Natural killer cell treated with Interleukin-12 subunit alpha and Interleukin-12 subunit beta and Interleukin-15 and Interleukin-18, amount 100 ng/mL, for 72 hours (primary cell): ENCODE results near the gene AZI2. TPM values are rescaled to one million over a fixed set of nuclear protein-coding genes. Genes with fewer than 3 reads are reported as not detected.

Source experiments
- ATAC-seq, 2 donors: fragments of 150-1000 bp; cut with Tn5 transposase in 1 of 2; sonication (Bioruptor Pico), chemical (Tn5 transposase) in 1 of 2; 2 replicates each; pipeline ENCODE4 v1.10.0; 2021
- DNase-seq: peaks from one replicate; pipeline ENCODE4 v3.0.0; 2022; ENCODE audit warnings: low spot score
- H3K27ac Mint-ChIP-seq, 2 donors: 1 replicate in 1 of 2; 2 replicates in 1 of 2; pipeline ENCODE4 v1.8.0; 2022; ENCODE audit warnings: mixed read lengths in 2 of 2, mild to moderate bottlenecking in 1 of 2, moderate library complexity in 1 of 2
- H3K27me3 Mint-ChIP-seq, 2 donors: 1 replicate in 1 of 2; 2 replicates in 1 of 2; pipeline ENCODE4 v1.8.0; 2022; ENCODE audit warnings: mixed read lengths in 2 of 2
- H3K36me3 Mint-ChIP-seq: one replicate; pipeline ENCODE4 v1.8.0; 2022; ENCODE audit warnings: mixed read lengths
- H3K4me1 Mint-ChIP-seq, 2 donors: 1 replicate in 1 of 2; 2 replicates in 1 of 2; pipeline ENCODE4 v1.8.0; 2022; ENCODE audit warnings: low read depth in 2 of 2, mixed read lengths in 2 of 2, mild to moderate bottlenecking in 1 of 2
- H3K4me3 Mint-ChIP-seq: one replicate; pipeline ENCODE4 v1.8.0; 2022; ENCODE audit warnings: mixed read lengths
- H3K9me3 Mint-ChIP-seq: 2 replicates; pipeline ENCODE4 v1.8.0; 2022; ENCODE audit warnings: mixed read lengths
- total RNA-seq, 2 donors: library from RNA; stranded (reverse); gene quantifications; one replicate each; pipeline ENCODE4 v1.2.3, GENCODE V29; 2022

Gene AZI2
- total RNA-seq, 2 donors from 2014 or later, result 50.1 to 71.3 TPM

DNA sequence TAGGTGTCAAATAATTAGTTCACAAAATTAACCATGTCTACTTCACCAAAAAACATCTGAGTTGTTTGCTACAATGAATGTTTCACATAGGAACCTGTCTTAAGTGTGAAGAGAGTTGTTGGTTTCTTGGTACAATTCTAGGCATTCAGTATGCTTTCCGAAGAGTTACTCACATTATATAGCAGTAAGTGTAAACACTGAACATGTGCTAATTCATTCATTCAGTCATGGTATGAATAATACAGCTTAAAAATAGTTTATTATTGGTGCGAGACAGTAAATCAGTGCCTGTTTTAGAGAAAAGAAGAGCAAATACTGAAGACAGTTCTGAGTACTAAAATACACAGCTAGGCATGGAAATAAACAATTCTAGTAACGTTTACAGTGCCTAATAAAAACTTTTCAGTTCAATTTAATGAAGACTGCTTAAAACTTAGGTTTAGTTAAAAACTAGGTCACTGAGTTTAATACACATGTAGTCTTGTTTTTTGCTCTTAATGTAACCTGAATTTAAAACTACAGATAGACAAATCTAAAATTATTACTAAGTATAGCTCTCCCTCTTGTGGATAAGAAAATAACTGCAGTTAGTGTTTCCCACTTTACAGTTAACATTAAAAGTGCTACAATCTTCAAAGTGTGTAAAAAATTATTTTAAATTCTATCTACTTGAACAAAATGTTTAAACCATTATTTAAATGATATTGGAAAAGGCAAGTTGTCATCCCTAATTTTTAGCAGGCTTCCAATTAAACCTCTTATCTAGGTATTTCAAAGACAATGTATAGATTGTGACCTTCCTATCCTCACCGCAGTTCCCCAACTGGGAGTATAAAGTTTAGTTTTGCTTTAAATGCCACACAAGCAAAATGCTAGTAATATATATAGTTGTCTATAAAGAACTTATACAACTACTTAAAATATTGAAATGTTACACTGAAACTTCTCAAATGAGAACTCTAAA is 20.2 kb downstream of the AZI2 start:
- peaks cover 14% of the 10 kb centered on the region for H3K36me3 Mint-ChIP-seq
- no peaks in the 10 kb centered on the region for H3K9me3 Mint-ChIP-seq
- no peaks in the 10 kb centered on the region for H3K27me3 Mint-ChIP-seq
- no peak for DNase-seq
- peak overlapping the region; percentile 86 to 88 for H3K27ac Mint-ChIP-seq
- peak; percentile 30 to 64 for ATAC-seq
- peaks cover 19 to 53% of the 10 kb centered on the region in 2 donors for H3K4me1 Mint-ChIP-seq
- peak overlapping the region; percentile 51 for H3K4me3 Mint-ChIP-seq

DNA sequence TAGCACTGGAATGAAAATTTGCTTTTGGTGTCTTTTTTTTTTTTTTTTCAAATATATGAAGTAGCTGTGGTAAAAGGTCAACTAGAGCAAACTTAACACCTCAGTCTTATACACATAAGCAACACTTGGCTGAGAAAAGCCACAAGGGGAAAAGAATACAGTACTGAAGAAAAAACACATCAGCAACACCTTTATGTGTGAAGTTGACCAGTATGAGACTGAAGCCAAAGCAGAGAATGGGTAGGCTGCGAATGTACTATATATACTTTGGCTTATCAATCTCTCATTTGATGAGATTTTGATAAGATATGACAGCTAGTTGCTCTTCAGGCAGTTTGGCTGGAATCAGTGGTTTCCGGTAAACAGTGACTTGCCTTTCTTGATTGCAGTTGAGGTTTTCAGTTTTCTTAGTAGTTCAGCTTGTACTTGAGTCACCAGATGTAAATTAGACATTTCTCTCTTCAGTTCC is 22.1 kb downstream of the AZI2 start:
- H3K36me3 Mint-ChIP-seq, result peaks cover 16% of the 10 kb centered on the region
- H3K9me3 Mint-ChIP-seq, result no peaks in the 10 kb centered on the region
- peak overlapping the region; percentile 63 for H3K4me3 Mint-ChIP-seq
- peaks cover 22 to 56% of the 10 kb centered on the region in 2 donors for H3K4me1 Mint-ChIP-seq
- peak overlapping the region; percentile 86 to 88 for H3K27ac Mint-ChIP-seq
- H3K27me3 Mint-ChIP-seq, result no peaks in the 10 kb centered on the region
- DNase-seq (peak; percentile 77), ATAC-seq (peak; percentile 97)

DNA sequence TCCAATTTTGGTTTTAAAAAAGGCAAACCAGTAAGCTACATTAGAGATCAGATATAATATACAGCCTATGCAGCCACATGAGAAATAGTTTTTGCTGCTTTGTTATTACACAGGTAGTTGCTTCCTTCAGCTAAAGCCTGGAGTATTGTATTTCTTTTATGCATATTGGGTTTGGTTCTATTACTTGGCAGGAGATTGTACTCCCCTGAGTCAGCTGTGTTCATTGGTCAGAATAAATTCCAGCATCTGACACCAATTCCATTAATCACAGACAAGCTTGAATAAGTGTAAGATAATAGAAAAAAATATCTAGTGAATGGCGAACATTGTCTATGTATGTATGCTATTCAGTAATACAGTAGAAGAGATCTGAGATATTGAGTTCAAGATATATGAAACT is 26.2 kb downstream of the AZI2 start:
- Mint-ChIP-seq H3K4me3 (no peak overlapping the region), H3K4me1 (peaks cover 40 to 58% of the 10 kb centered on the region in 2 donors), H3K36me3 (peaks cover 38% of the 10 kb centered on the region), H3K27ac (peak overlapping the region in 1 of 2 donors; percentile 93), H3K9me3 (no peaks in the 10 kb centered on the region), H3K27me3 (no peaks in the 10 kb centered on the region)
- no peak for ATAC-seq
- DNase-seq, result no peak

DNA sequence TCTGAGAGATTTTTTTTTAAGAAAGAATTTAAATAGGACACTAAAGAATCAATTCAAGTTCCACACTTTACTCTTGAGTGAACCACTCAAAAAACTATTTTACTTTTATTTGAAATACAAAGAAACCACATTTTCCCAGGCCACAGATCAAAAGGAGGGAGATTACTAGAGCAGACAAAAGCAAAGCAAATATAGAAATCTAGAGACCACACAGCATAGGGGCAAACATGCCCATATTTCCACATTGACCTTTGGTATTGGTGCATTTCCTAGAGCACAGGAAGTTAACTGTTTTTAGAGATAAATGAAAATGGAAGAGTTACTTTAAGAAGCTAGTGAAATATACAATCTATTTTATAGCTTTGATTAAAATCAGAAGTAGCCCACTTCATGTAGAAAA is 27.6 kb downstream of the AZI2 start:
- H3K36me3 Mint-ChIP-seq, result peaks cover 38% of the 10 kb centered on the region
- ATAC-seq, result no peak
- peaks cover 42 to 50% of the 10 kb centered on the region in 2 donors for H3K4me1 Mint-ChIP-seq
- DNase-seq, result no peak
- H3K4me3 Mint-ChIP-seq, result peak overlapping the region; percentile 41
- peak overlapping the region; percentile 87 to 93 for H3K27ac Mint-ChIP-seq
- H3K9me3 Mint-ChIP-seq, result no peaks in the 10 kb centered on the region
- H3K27me3 Mint-ChIP-seq, result no peaks in the 10 kb centered on the region

DNA sequence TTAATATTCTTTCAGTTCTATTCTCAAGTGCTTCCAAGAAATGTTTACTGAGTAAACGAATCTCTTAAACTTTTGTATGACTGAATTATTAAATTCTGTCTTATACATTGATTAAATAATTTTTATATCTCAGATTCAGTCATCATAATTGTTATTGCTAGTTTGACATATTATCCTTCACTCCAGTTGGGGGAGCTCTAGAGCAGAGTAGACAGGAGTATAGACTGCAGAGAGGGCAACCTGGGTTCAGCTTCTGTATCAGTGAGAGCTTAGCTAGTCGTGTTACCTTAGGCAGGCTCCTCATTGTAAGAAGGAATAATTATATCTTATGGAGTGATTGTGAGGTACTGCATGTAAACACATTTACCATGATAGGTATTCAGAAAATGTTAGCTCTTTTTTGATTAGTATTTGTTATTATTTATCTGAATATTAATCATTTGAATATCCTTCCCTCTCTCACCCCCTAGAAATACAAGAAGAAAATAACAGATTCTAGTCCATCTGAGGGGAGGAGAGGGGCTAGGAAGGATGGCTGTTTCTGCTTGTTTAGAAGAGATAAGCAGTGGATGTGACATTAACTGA is 31.1 kb downstream of the AZI2 start:
- H3K36me3 Mint-ChIP-seq, result peaks cover 24% of the 10 kb centered on the region
- no peaks in the 10 kb centered on the region for H3K9me3 Mint-ChIP-seq
- no peaks in the 10 kb centered on the region for H3K27me3 Mint-ChIP-seq
- no peak overlapping the region for H3K4me3 Mint-ChIP-seq
- peak overlapping the region; percentile 32 to 57 for H3K27ac Mint-ChIP-seq
- peaks cover 42 to 50% of the 10 kb centered on the region in 2 donors for H3K4me1 Mint-ChIP-seq
- DNase-seq (peak; percentile 64), ATAC-seq (peak; percentile 88 to 92)

DNA sequence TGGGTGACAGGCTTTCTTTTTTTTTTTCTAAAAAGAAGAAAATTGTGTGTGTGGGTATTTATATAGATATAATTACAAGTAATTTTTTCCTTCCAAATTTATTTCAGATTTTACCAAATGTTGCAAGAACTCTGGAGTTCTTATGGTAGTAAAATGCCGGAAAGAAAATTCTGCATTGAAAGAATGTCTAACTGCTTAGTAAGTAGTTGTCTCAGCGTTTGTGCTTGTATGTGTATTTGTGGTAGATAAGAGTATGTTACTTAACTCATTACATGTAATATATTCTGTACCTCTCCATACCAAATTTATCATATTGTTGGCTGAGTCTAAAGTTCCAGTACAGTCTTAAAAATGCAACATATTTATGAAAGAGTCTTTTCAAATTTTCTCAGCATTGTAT is 32.4 kb downstream of the AZI2 start:
- no peak for DNase-seq
- no peak for ATAC-seq
- peaks cover 37 to 44% of the 10 kb centered on the region in 2 donors for H3K4me1 Mint-ChIP-seq
- H3K27me3 Mint-ChIP-seq, result no peaks in the 10 kb centered on the region
- no peaks in the 10 kb centered on the region for H3K9me3 Mint-ChIP-seq
- H3K4me3 Mint-ChIP-seq, result peak overlapping the region; percentile 65
- H3K27ac Mint-ChIP-seq, result peak overlapping the region; percentile 66 to 68
- H3K36me3 Mint-ChIP-seq, result peaks cover 19% of the 10 kb centered on the region

DNA sequence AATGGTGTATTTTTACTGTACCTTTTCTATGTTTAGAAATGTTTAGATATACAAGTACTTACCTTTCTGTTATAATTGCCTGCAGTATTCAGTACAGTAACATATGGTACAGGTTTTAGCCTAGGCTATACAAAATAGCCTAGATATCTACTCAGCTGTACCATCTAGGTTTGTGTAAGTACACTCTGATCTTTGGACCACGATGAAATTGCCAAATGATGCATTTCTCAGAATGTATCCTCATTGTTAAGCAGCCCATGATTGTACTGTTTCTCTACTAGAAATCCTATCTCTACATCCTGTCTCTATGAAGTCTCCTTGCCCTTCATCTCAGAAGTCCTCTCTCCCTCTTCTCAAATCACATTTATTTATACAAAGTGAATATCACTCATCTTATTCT is 32.9 kb downstream of the AZI2 start:
- peaks cover 14% of the 10 kb centered on the region for H3K36me3 Mint-ChIP-seq
- DNase-seq (no peak), ATAC-seq (peak; percentile 57 to 76)
- H3K4me1 Mint-ChIP-seq, result peaks cover 36 to 39% of the 10 kb centered on the region in 2 donors
- H3K27me3 Mint-ChIP-seq, result no peaks in the 10 kb centered on the region
- peak overlapping the region; percentile 65 for H3K4me3 Mint-ChIP-seq
- peak overlapping the region; percentile 66 to 68 for H3K27ac Mint-ChIP-seq
- H3K9me3 Mint-ChIP-seq, result no peaks in the 10 kb centered on the region

DNA sequence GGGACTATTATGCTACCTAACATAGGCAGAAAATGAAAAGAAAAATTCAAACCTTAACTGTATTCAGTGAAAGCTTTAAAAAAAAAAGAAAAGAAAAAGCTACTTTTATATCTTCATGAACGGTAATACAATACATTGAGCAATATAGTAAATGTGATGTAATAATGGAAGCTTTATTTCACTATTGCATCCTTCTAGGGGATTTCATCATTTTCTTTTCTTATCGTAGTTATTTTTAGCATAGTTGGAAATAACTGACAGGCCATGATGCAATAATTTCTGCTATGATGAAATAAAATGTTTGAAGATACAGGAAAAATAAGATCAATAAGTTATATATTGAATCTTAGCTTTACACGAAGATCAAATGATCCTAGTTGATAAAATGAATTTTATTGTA is 40.4 kb downstream of the AZI2 start:
- DNase-seq, result no peak
- ATAC-seq, result peak in 1 of 2 donors; percentile 83
- Mint-ChIP-seq H3K4me1 (peaks cover 37 to 47% of the 10 kb centered on the region in 2 donors), H3K27me3 (no peaks in the 10 kb centered on the region), H3K27ac (peak overlapping the region; percentile 97 to 98), H3K36me3 (peaks cover 29% of the 10 kb centered on the region), H3K9me3 (no peaks in the 10 kb centered on the region), H3K4me3 (peak overlapping the region; percentile 76)

DNA sequence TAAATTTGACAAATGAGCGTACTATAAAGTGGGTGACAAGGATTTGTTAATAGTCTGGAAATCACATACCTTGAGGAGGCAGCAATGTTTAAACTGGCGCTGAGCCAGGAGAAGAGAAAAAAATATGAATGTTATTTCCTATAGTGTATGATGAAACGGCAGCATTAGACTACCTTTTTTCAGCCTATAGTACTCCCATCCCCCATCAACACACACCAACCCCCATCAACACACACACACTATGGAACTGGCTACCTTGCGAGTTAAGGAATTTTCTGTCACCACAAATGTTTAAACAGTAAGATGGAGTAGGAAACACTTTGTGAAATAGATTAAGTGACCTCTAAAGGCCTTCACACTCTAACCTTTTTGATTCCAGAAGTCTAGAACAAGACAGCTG is 46.9 kb downstream of the AZI2 start:
- peaks cover 10% of the 10 kb centered on the region for H3K36me3 Mint-ChIP-seq
- peak overlapping the region; percentile 63 for H3K4me3 Mint-ChIP-seq
- no peaks in the 10 kb centered on the region for H3K27me3 Mint-ChIP-seq
- no peak for ATAC-seq
- DNase-seq, result no peak
- H3K27ac Mint-ChIP-seq, result peak overlapping the region; percentile 67 to 99
- H3K4me1 Mint-ChIP-seq, result peaks cover 44 to 51% of the 10 kb centered on the region in 2 donors
- no peaks in the 10 kb centered on the region for H3K9me3 Mint-ChIP-seq

DNA sequence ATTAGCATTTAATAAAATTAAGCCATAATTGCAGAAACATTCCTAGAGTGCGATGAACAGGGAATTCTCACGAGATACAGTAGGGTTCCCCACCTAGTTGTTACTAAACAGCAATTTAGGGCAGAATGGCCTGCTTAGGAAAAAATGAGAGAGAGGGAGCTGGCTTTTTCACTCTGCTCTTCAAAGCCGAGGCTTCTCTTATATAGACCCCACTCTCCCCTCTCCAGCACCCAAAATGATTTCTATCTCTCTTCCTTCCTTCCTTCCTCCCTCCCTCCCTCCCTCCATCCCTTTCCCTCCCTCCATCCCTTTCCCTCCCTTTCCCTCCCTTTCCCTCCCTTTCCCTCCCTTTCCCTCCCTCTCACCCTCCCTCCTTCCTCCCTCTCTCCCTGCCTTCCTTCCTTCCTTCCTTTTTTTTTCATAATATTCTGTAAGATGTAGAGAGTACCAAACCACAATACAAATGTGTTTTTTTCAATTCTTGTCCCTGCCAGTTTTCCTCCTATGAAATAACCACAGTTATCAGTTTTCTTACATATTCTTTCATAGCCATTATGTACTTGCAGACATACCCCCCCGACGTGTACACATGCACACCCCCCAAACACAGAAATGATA is 48.2 kb downstream of the AZI2 start:
- peaks cover 38 to 51% of the 10 kb centered on the region in 2 donors for H3K4me1 Mint-ChIP-seq
- H3K4me3 Mint-ChIP-seq, result peak overlapping the region; percentile 69
- peak overlapping the region; percentile 67 to 99 for H3K27ac Mint-ChIP-seq

DNA sequence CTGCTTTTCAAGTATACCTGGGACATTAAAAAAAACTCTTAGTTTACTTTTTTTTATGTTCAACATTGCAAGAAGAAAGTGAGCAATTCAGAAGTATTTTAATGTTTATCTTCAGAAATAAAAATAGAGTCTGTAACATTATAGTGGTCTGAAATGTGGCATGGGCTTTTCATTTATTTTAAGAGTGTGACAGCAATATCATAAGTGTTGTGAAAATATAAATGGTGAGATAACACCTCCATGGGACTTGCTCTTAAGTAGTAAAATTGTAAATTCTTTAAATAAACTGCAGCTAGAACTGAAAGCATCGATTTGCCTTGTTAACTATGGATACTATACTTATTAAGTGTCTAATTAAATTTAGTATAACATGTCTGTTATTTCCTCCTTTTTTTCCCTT is 48.9 kb downstream of the AZI2 start:
- no peak for DNase-seq
- H3K27ac Mint-ChIP-seq, result peak overlapping the region; percentile 67 to 99
- peaks cover 37 to 53% of the 10 kb centered on the region in 2 donors for H3K4me1 Mint-ChIP-seq
- no peaks in the 10 kb centered on the region for H3K9me3 Mint-ChIP-seq
- H3K36me3 Mint-ChIP-seq, result no peaks in the 10 kb centered on the region
- H3K4me3 Mint-ChIP-seq, result peak overlapping the region; percentile 69
- H3K27me3 Mint-ChIP-seq, result no peaks in the 10 kb centered on the region
- no peak for ATAC-seq

More for the DNA sequence above, 48.2 kb downstream of the AZI2 start:
- ATAC-seq (no peak), DNase-seq (no peak)
- no peaks in the 10 kb centered on the region for H3K9me3 Mint-ChIP-seq
- H3K36me3 Mint-ChIP-seq, result peaks cover 5% of the 10 kb centered on the region
- H3K27me3 Mint-ChIP-seq, result no peaks in the 10 kb centered on the region

DNA sequence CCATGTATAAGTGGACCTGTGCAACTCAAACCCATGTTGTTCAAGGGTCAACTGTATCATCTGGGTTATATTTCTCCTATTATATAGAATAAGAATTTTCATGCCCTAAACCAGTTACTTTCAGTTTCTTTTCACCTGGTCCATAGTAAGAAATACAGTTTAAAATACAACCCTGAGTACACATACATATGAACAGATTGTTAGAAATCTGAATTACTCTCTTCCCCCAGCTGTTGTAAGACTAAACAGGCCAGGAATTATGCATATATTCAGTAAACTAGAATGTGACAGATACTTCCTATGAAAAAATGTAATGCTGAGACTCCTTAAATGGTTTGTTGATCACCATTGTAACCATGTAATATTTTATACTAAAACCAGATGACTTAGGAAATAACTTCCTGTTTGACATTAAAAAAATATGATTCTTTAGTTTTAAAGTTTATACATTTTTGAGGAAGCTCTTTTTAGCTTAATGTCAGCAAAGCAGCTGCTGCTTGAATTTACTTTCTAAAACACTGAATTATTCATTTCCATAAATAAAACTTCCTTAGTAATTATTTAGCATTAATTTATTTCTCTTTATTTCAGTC is 52.6 kb downstream of the AZI2 start:
- peaks cover 45 to 67% of the 10 kb centered on the region in 2 donors for H3K4me1 Mint-ChIP-seq
- peak overlapping the region; percentile 80 to 95 for H3K27ac Mint-ChIP-seq
- ATAC-seq, result peak in 1 of 2 donors; percentile 72
- H3K36me3 Mint-ChIP-seq, result peaks cover 6% of the 10 kb centered on the region
- DNase-seq, result no peak
- H3K4me3 Mint-ChIP-seq, result peak overlapping the region; percentile 86
- H3K27me3 Mint-ChIP-seq, result no peaks in the 10 kb centered on the region
- no peaks in the 10 kb centered on the region for H3K9me3 Mint-ChIP-seq

DNA sequence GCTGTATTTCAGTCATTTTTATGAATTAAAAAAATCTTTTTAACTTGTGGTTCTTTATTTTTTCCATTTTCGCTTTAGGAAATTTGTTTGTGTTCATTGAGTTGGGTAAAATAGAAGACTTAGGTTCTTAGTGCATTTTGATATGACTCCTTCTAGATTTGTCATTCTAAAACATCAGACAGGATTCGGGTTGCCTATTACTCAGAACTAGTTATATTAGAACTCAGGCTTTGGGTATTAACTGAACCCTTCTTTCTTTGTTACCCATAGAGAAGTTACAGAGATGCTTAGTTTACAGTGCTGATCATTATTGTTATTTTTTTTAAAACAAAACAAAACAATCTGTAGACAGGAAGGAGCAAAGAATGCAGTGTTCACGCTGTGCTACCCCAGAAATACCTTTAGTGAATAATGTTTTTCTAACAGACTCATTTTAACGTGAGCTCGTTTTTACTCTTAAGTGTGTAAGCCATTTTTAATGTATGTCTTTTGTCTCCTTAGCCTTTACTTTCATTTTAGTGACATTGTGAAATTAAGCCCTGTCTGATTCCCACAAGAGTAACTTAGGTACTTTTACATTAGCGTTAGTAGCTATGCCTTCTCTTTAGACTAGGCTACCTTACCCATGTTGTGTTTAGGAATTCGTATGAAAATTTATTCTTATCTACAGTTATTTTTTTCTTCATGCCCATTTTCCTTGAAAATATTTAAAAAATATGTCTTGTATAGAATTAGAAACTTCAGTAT is 53.8 kb downstream of the AZI2 start:
- H3K36me3 Mint-ChIP-seq, result peaks cover 6% of the 10 kb centered on the region
- DNase-seq (no peak), ATAC-seq (peak; percentile 62 to 80)
- peak overlapping the region; percentile 86 for H3K4me3 Mint-ChIP-seq
- no peaks in the 10 kb centered on the region for H3K27me3 Mint-ChIP-seq
- peak overlapping the region; percentile 80 to 95 for H3K27ac Mint-ChIP-seq
- H3K4me1 Mint-ChIP-seq, result peaks cover 44 to 67% of the 10 kb centered on the region in 2 donors
- H3K9me3 Mint-ChIP-seq, result no peaks in the 10 kb centered on the region
